ENCODE data around the gene ZNF764. TPM values are rescaled to one million over a fixed set of nuclear protein-coding genes. Genes with fewer than 3 reads are reported as not detected.
"Not testable (repeated sequence)": the region's sequence is repeated elsewhere in the genome, so short reads cannot be mapped to it uniquely, and the experiment has no call there.

ZNF764 gene
- total RNA-seq, 2 donors from 2014 or later, result 8.3 to 23.7 TPM

- Histone ChIP-seq H3K9me3 (no peaks in the 10 kb centered on the region), H3K4me1 (peaks cover 45% of the 10 kb centered on the region), H3K36me3 (replicated peaks in 1 of 2; ENCODE audit: insufficient read depth in 1 of 2, low read depth in 2 of 2) (no peaks in the 10 kb centered on the region), H3K4me3 (no peak overlapping the region), H3K27me3 (no peaks in the 10 kb centered on the region), H3K27ac (peak overlapping the region in 2 of 4 donors; percentile 18 to 32)
- TF ChIP-seq POLR2A (IDR thresholded peaks at IDR 0.05), result no peak
- TF ChIP-seq CTCF (IDR thresholded peaks at IDR 0.05), result no peak
- DNase-seq (peak in 1 of 4 donors; percentile 30), ATAC-seq (no peak)
- 65 to 78% methylated on average over 7 to 8 of the region's 8 CpGs for WGBS, 2 donors
- intact Hi-C loops (cut with DNase I), result no loop called here
Observed at GRCh38 chr16:30539000-30539964, 18.9 kb downstream of the ZNF764 start.

- H3K4me3 ChIP-seq; ATAC-seq; H3K9me3 ChIP-seq; DNase-seq; H3K27me3 ChIP-seq; intact Hi-C loops (cut with DNase I); H3K36me3 ChIP-seq (replicated peaks in 1 of 2; ENCODE audit: insufficient read depth in 1 of 2, low read depth in 2 of 2): not testable (repeated sequence)
- peaks cover 51% of the 10 kb centered on the region for H3K4me1 ChIP-seq
- peak overlapping the region in 3 of 4 donors; percentile 96 to 98 (median 97) for H3K27ac ChIP-seq
- 88 to 89% methylated on average over 13 of the region's 13 CpGs for WGBS, 2 donors
Observed at GRCh38 chr16:30536391-30537024, 21.7 kb downstream of the ZNF764 start.

GRCh38 chr16:30535777-30536190 is 22.4 kb downstream of the ZNF764 start:
- intact Hi-C loops (cut with DNase I), result no loop called here
- Histone ChIP-seq H3K27ac (peak overlapping the region; percentile 92 to 98 (median 96)), H3K4me1 (peaks cover 44% of the 10 kb centered on the region), H3K36me3 (replicated peaks in 1 of 2; ENCODE audit: insufficient read depth in 1 of 2, low read depth in 2 of 2) (peaks cover 0 to 2% of the 10 kb centered on the region in 2 donors), H3K27me3 (no peaks in the 10 kb centered on the region), H3K9me3 (no peaks in the 10 kb centered on the region), H3K4me3 (peak overlapping the region in 1 of 2 donors; percentile 79)
- WGBS, 2 donors, result 20% methylated on average over 12 of the region's 12 CpGs
- TF ChIP-seq POLR2A (IDR thresholded peaks at IDR 0.05), result no peak
- TF ChIP-seq CTCF (IDR thresholded peaks at IDR 0.05), result peak; percentile 48 to 80 (median 70)
- DNase-seq (peak; percentile 76 to 86 (median 83)), ATAC-seq (peak; percentile 65)

- DNase-seq, result no peak
- no peaks in the 10 kb centered on the region for H3K9me3 ChIP-seq
- peak; percentile 19 for ATAC-seq
- H3K36me3 ChIP-seq (replicated peaks in 1 of 2; ENCODE audit: insufficient read depth in 1 of 2, low read depth in 2 of 2), result peaks cover 0 to 2% of the 10 kb centered on the region in 2 donors
- peak overlapping the region; percentile 77 to 79 for H3K4me3 ChIP-seq
- H3K27ac ChIP-seq, result peak overlapping the region; percentile 92 to 98 (median 96)
- intact Hi-C loops (cut with DNase I), result no loop called here
- peaks cover 43% of the 10 kb centered on the region for H3K4me1 ChIP-seq
- WGBS, 2 donors, result 4 to 6% methylated on average over 18 of the region's 18 CpGs
- no peaks in the 10 kb centered on the region for H3K27me3 ChIP-seq
- TF ChIP-seq POLR2A (IDR thresholded peaks at IDR 0.05) (peak in 1 of 3 donors; percentile 87), CTCF (IDR thresholded peaks at IDR 0.05) (no peak)
Observed at GRCh38 chr16:30535106-30535776, 22.9 kb downstream of the ZNF764 start.
